Adrenal gland (tissue), 5 donors: ENCODE results near the gene DAG1.

Experiments
- CTCF ChIP-seq, 6 experiments: fragments of 450-650 bp in 4 of 6; fragments of 200-600 bp in 2 of 6; sonication (generic) in 1 of 6; IDR thresholded peaks; 1 replicate in 5 of 6; 2 replicates in 1 of 6; pipeline versions ENCODE4 v1.5.1 to v1.8.0; 2016 to 2021; ENCODE audit warnings: antibody characterized with exemption in 6 of 6, mild to moderate bottlenecking in 2 of 6, moderate library complexity in 1 of 6
- POLR2A ChIP-seq, 2 donors: fragments of 450-650 bp; IDR thresholded peaks; one replicate each; pipeline ENCODE4 v1.6.1; 2017; ENCODE audit warnings: antibody characterized with exemption in 2 of 2, mild to moderate bottlenecking in 2 of 2, moderate library complexity in 1 of 2
- donor health status: DM: no; HTN: no; CAD: no.

- TF ChIP-seq CTCF (IDR thresholded peaks at IDR 0.05), result no peak
- no peak for TF ChIP-seq POLR2A (IDR thresholded peaks at IDR 0.05)
These were observed 12.7 kb downstream of the DAG1 start for GRCh38 chr3:49482766-49483165.
